GM23338 (cell line): ENCODE results near the gene HOXB5. TPM values are rescaled to one million over a fixed set of nuclear protein-coding genes. Genes with fewer than 3 reads are reported as not detected.

Source experiments
- ATAC-seq: fragments of 200-7000 bp; cut with Tn5 transposase; 3 replicates; pipeline ENCODE4 v1.9.1; 2020
- DNase-seq: peaks from one replicate; pipeline ENCODE4 v3.0.0-alpha.2; 2015; ENCODE audit warnings: low spot score
- H2AFZ ChIP-seq: fragments of 200-600 bp; sonication (generic); 2 replicates; pipeline ENCODE4 v1.8.0; 2016; ENCODE audit warnings: antibody characterized with exemption, mild to moderate bottlenecking, moderate library complexity
- H3F3A ChIP-seq: fragments of 200-600 bp; sonication (generic); replicated peaks from 2 replicates; pipeline ENCODE4 v1.8.0; 2017; ENCODE audit warnings: antibody characterized with exemption, mixed run types, low read depth
- H3K27ac ChIP-seq: fragments of 200-600 bp; sonication (generic); 2 replicates; pipeline ENCODE4 v1.6.1; 2016; ENCODE audit warnings: low read depth
- H3K27me3 ChIP-seq: fragments of 200-600 bp; sonication (generic); 2 replicates; pipeline ENCODE4 v1.8.0; 2016; ENCODE audit warnings: mild to moderate bottlenecking, mixed run types, moderate library complexity; ENCODE audit not compliant: insufficient read depth
- H3K36me3 ChIP-seq: fragments of 200-600 bp; sonication (generic); 2 replicates; pipeline ENCODE4 v1.8.0; 2016; ENCODE audit warnings: mild to moderate bottlenecking; ENCODE audit not compliant: insufficient read depth
- H3K4me1 ChIP-seq: fragments of 200-600 bp; sonication (generic); 2 replicates; pipeline ENCODE4 v1.8.0; 2016; ENCODE audit warnings: mild to moderate bottlenecking, moderate library complexity; ENCODE audit not compliant: insufficient read depth
- H3K4me2 ChIP-seq: fragments of 200-600 bp; sonication (generic); 2 replicates; pipeline ENCODE4 v1.7.1; 2017; ENCODE audit warnings: mixed run types
- H3K4me3 ChIP-seq: fragments of 200-600 bp; sonication (generic); 2 replicates; pipeline ENCODE4 v1.6.1; 2016; ENCODE audit warnings: mixed run types
- H3K79me2 ChIP-seq: fragments of 200-600 bp; sonication (generic); replicated peaks from 2 replicates; pipeline ENCODE4 v1.8.0; 2017; ENCODE audit warnings: mild to moderate bottlenecking; ENCODE audit not compliant: insufficient read depth
- H3K9me2 ChIP-seq: fragments of 200-600 bp; sonication (generic); 2 replicates; pipeline ENCODE4 v1.8.0; 2017; ENCODE audit not compliant: insufficient read depth
- H4K20me1 ChIP-seq: fragments of 200-600 bp; sonication (generic); replicated peaks from 2 replicates; pipeline ENCODE4 v1.8.0; 2017; ENCODE audit warnings: mild to moderate bottlenecking; ENCODE audit not compliant: insufficient read depth
- H3K27ac Mint-ChIP-seq: 2 replicates; pipeline ENCODE4 v1.8.0; 2020; ENCODE audit warnings: inconsistent platforms, mild to moderate bottlenecking, moderate library complexity, mixed read lengths
- H3K27me3 Mint-ChIP-seq: 3 replicates; pipeline ENCODE4 v1.8.0; 2022; ENCODE audit warnings: low read depth, mild to moderate bottlenecking, moderate library complexity, mixed read lengths, inconsistent platforms; ENCODE audit not compliant: insufficient read depth, poor library complexity
- H3K36me3 Mint-ChIP-seq: 3 replicates; pipeline ENCODE4 v1.8.0; 2021; ENCODE audit warnings: low read depth, mild to moderate bottlenecking, inconsistent platforms, moderate library complexity, mixed read lengths
- H3K4me1 Mint-ChIP-seq: 3 replicates; pipeline ENCODE4 v1.8.0; 2020; ENCODE audit warnings: mild to moderate bottlenecking, inconsistent platforms, mixed read lengths
- H3K4me3 Mint-ChIP-seq: 3 replicates; pipeline ENCODE4 v1.8.0; 2021; ENCODE audit warnings: moderate library complexity, mild to moderate bottlenecking, inconsistent platforms, mixed read lengths
- H3K9me3 Mint-ChIP-seq: 3 replicates; pipeline ENCODE4 v1.8.0; 2020; ENCODE audit warnings: moderate library complexity, mild to moderate bottlenecking, inconsistent platforms, mixed read lengths
- CTCF ChIP-seq, 2 experiments: fragments of 200-600 bp in 1 of 2; sonication (generic) in 1 of 2; conservative IDR thresholded peaks; 2 replicates each; pipeline versions ENCODE4 v1.5.1 to v1.6.1; 2016 to 2017; ENCODE audit warnings: antibody characterized with exemption in 2 of 2, low read depth in 2 of 2, mild to moderate bottlenecking in 2 of 2, moderate library complexity in 1 of 2
- EZH2 ChIP-seq: fragments of 200-600 bp; sonication (generic); IDR thresholded peaks from one replicate; pipeline ENCODE4 v1.8.0; 2017; ENCODE audit warnings: antibody characterized with exemption, mild to moderate bottlenecking, low read depth; ENCODE audit not compliant: unreplicated experiment
- JUNB ChIP-seq: IDR thresholded peaks from one replicate; pipeline ENCODE4 v1.6.1; 2016; ENCODE audit warnings: antibody characterized with exemption; ENCODE audit not compliant: unreplicated experiment
- NANOG ChIP-seq: IDR thresholded peaks from 2 replicates; pipeline ENCODE4 v1.6.1; 2016; ENCODE audit warnings: antibody characterized with exemption, borderline replicate concordance
- POLR2AphosphoS5 ChIP-seq: IDR thresholded peaks from 2 replicates; pipeline ENCODE4 v1.6.1; 2016; ENCODE audit warnings: antibody characterized with exemption, low read depth
- ZNF331 ChIP-seq: fragments of 250-450 bp; sonication (Bioruptor Pico); IDR thresholded peaks from 2 replicates; pipeline ENCODE4 v1.5.0; 2020; ENCODE audit warnings: low read depth, mild to moderate bottlenecking, moderate library complexity
- polyA plus RNA-seq: library from polyadenylated mRNA; unstranded; fragments of >200 nt; fragmentation: Nextera tagmentation; extraction: Ambion mirVana; gene quantifications from 2 replicates; pipeline ENCODE4 v1.2.1, GENCODE V29; 2016
- total RNA-seq: library from RNA; depleted of rRNA; stranded (reverse); fragments of >200 nt; shearing (Covaris generic); gene quantifications from 2 replicates; pipeline ENCODE4 v1.2.3, GENCODE V29; 2014

The HOXB5 gene
- total and polyA plus RNA-seq, 2 experiments from 2014 or later: not detected

GRCh38 chr17:48562934-48563333 is 30.6 kb downstream of the HOXB5 start (continued):
- no peak for TF ChIP-seq NANOG

GRCh38 chr17:48561884-48562810 is 31.4 kb downstream of the HOXB5 start:
- peak; percentile 88 for TF ChIP-seq EZH2
- peak in 1 of 2 experiments; percentile 29; a peak in 2 of 4 replicates for TF ChIP-seq CTCF (conservative IDR thresholded peaks at IDR 0.05; ENCODE audit: low read depth in 2 of 2)
- TF ChIP-seq JUNB: no peak

GRCh38 chr17:48559840-48560817 is 33.5 kb downstream of the HOXB5 start:
- no peaks in the 10 kb centered on the region for H3K36me3 Mint-ChIP-seq
- H3K4me2 ChIP-seq: peak overlapping the region; percentile 67
- 0 out of 2 replicates have a peak overlapping the region, but pooled peaks have one; percentile 30 for H3K4me3 ChIP-seq
- peaks cover 53% of the 10 kb centered on the region for H3F3A ChIP-seq
- no peak overlapping the region for H3K27ac ChIP-seq
- no peak overlapping the region for H3K4me3 Mint-ChIP-seq
- peaks cover 87% of the 10 kb centered on the region for H3K27me3 Mint-ChIP-seq
- H4K20me1 ChIP-seq: peaks cover 67% of the 10 kb centered on the region
- H3K27ac Mint-ChIP-seq: no peak overlapping the region
- DNase-seq: no peak
- H3K79me2 ChIP-seq: no peaks in the 10 kb centered on the region
- TF ChIP-seq EZH2 (peak; percentile 67), CTCF (conservative IDR thresholded peaks at IDR 0.05; ENCODE audit: low read depth in 2 of 2) (0 out of 4 replicates have a peak, but pooled peaks of 1 of the 2 experiments have one; percentile 2), POLR2AphosphoS5 (no peak), ZNF331 (no peak)
- no peaks in the 10 kb centered on the region for H3K9me2 ChIP-seq
- peaks cover 23% of the 10 kb centered on the region for H3K4me1 Mint-ChIP-seq
- no peaks in the 10 kb centered on the region; the same call in 2 of the 3 replicates for H3K9me3 Mint-ChIP-seq
- ATAC-seq: no peak
- H2AFZ ChIP-seq: no peak overlapping the region
- peaks cover 100% of the 10 kb centered on the region for H3K27me3 ChIP-seq
- no peaks in the 10 kb centered on the region for H3K36me3 ChIP-seq
- H3K4me1 ChIP-seq: peaks cover 47% of the 10 kb centered on the region

More at GRCh38 chr17:48561884-48562810, 31.4 kb downstream of the HOXB5 start:
- Histone ChIP-seq H3K79me2 (no peaks in the 10 kb centered on the region), H3K4me1 (peaks cover 53% of the 10 kb centered on the region), H3K36me3 (no peaks in the 10 kb centered on the region), H4K20me1 (peaks cover 66% of the 10 kb centered on the region), H3K27me3 (peaks cover 100% of the 10 kb centered on the region), H3K9me2 (no peaks in the 10 kb centered on the region), H3K27ac (no peak overlapping the region), H3F3A (peaks cover 61% of the 10 kb centered on the region), H2AFZ (no peak overlapping the region), H3K4me2 (no peak overlapping the region; the same call in 1 of the 2 replicates), H3K4me3 (no peak overlapping the region)
- Mint-ChIP-seq H3K27ac (no peak overlapping the region), H3K27me3 (peaks cover 68% of the 10 kb centered on the region), H3K4me1 (peaks cover 18% of the 10 kb centered on the region), H3K9me3 (no peaks in the 10 kb centered on the region; the same call in 2 of the 3 replicates), H3K4me3 (no peak overlapping the region), H3K36me3 (no peaks in the 10 kb centered on the region)
- DNase-seq (no peak), ATAC-seq (peak; percentile 7; the same call in 2 of the 3 replicates)
